Stimulated activated CD4-positive, alpha-beta T cell treated with anti-CD3 and anti-CD28 coated beads, Interleukin-15, amount 100 ng/mL, for 48 hours (primary cell): ENCODE measurements around the gene USP51.
"Not testable (repeated sequence)": the region's sequence is repeated elsewhere in the genome, so short reads cannot be mapped to it uniquely, and the experiment has no call there.

ENCODE experiments used
- DNase-seq, 2 donors: peaks; one replicate each; pipeline ENCODE4 v3.0.0-alpha.2; 2020; ENCODE audit warnings: low read depth in 2 of 2

The USP51 gene

DNA sequence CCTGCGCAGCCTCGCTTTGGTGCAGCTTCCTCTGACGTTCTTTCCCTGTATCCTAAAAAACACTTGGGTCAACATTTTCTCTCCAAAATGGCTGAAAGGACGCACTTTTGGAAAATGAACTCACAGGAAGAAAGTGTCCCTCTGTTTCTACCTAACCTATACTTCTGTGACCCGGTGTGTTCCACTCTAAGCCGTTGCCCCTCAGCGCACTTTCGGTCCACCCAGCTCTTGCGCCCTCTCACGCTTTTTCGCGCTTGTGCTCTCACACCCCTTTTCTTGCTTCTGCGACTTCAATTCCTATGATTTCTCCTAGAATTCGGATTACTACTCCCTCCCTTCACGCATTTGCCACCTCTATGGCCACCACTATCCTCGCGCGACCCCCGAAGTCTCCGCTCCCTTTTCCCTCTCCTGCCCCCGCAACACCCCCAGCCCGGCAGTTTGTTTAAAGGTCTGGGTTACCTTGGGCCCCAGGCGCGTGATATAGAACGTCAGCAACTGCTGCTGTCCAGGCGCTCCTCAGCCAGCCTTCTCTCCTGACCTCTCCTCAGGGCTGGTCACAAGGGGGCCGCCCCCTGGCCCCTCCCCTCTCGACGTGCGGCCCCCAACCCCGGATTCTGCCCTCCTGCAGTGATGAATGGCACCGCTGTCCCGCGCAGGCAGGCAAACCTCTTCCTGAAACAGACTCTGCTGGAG, at the start of gene USP51:
TSS of gene USP51 (minus strand) at position 535 of the 696 bp plus-strand sequence. CDS start 909 bp downstream, outside the sequence.
- no peak for DNase-seq

DNA sequence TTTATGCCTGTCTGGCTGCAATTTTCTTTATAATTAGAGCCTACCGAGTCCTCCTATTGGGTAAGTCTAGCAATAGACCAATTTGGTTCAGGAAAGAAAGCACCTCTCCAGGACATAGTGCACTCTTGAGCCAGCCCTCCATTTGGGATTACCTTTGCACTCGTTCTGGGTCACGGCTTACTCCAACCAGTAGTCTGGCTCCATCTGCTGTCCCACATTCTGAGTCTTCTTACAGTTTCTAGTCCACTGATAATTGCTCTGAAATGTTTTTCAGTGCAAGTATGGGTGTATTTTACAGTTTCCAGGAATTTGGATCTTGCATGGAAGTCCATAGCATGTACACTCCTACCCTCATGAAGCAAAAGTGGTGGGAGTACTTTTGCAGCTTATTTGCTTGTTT, 34.8 kb upstream of the USP51 start:
- no peak for DNase-seq

DNA sequence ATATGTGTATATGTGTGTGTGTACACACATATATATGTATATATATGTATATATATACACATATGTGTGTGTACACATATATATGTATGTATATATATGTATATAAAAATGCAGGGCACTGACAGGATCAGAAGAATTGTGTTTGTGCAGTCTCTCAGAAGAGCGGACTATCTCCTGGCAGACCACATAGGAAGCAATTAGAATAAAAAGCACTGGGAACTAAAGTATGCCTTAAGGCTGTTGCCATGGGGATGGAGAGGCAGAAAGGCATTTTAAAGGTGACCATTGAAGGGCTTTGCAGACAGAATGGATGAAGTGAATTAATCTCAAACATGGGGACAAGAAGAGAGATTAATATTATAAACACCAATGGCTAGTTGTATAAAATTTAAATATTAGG, 33.7 kb upstream of the USP51 start:
- DNase-seq = no peak

DNA sequence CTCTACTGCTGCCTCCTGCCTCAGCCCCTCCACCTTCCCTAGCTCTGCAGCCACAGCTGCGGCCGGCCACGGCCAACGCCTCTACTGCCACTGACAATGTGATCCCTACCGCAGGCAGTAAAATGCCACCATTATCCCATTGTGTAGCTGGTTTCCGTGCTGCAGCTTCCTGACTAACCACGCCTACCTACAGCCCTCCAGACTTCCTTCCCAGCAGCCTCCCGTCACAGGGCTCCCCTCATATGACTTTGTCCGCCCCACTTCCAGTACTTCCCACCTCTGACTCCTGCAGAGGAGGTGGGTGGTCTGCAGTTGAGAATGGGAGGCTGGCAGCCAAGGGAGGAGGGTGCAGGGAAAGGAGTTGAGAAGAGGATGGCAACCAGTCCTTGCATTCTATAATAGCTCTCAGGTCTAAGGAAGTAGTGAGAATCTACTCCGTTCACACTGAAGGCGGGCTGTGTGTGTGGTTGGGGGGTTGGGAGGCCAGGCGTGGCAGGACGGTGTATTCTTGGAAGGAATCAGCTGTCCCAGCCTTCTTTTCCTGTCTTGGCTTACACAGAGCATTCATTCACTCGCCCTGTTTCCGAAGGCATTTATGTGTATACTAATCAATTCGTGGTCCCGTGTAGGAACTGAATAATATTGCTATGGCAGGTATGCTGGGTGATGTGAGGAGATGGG, 33.1 kb upstream of the USP51 start:
- no peak for DNase-seq

DNA sequence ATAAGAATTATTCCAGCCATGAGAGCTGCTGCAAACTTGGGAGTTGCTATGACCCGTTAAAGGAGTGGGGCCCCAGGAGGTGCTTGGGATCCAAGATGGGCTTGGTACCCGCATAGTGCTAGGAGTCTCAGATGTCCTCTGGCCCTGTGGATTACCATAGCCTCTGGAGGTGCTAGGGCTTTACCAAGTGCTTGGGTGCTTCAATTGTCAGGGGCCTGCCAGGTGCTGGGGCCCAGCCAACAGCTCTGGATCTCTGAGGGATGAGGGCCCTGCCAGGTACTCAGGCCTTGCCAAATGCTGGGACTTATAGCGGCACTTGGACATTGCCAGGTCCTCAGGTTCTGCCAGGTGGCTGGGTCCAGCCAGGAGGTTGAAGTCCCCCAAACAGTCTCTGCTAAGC, 32.0 kb upstream of the USP51 start:
- DNase-seq = no peak

DNA sequence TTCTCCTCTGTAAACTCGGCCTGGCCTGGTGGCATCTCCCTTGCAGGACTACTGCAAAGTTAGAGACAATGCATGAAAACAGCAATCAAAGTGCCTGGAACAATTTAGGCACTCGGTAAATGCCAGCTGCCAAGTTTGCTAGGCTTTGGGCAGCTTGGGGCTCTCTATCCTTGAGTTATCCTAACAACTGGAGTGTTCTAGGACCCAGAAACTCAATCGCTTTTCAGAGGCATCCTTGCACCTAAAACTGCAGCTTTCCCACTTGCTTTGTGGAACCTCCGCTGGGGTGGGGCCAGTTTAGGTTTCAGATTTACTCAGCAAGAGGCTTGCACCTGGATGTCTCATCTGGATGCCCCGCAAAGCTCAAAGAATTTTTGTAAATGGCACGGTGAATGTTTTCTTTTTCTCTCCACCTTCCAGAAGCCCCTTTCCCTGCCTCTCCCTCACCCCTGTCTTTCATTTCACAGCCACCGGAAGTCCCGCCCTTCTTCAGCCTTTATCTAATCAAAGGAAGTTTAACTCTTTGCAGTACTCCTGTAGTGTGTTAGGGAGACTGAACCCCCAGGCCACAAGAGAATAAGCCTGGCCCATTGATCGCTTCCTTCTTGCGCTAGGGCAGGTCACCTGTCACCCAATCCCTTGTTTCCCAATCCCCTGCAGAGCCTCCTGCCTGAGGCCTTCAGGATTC, 27.3 kb upstream of the USP51 start:
- not testable (repeated sequence) for DNase-seq

DNA sequence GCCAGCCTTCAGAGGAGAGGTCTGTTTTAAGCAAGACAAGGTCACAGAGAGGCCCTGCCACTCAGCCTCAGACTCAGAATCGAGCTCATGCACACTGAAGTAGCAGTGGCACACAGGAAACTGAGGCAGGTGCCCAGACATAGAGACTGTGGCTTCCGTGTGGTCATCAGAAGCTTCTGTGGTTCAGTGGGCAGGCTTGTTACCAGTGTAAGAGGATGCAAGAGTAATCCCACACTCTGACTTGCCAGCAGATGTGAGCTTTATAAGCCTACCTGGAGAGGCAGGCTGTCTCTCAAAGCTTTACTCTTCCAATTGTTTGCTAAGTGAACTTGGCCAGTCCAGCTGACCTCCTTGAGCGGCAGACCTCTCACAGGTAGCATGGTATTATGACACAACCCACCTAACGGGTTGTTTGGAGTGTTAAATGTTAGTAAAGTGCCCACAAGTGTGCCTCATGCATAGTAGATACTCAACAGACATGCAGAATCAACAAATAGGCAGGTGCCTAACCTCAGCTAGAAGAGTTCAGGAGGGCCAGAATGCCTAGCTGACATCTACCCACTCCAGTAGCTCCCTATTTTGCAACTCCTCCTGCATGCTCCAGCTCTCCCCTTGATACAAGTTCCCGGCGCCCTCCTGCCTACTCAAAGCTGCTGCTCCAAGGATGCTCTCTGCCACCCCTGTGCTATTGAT, 23.5 kb upstream of the USP51 start:
- not testable (repeated sequence) for DNase-seq

DNA sequence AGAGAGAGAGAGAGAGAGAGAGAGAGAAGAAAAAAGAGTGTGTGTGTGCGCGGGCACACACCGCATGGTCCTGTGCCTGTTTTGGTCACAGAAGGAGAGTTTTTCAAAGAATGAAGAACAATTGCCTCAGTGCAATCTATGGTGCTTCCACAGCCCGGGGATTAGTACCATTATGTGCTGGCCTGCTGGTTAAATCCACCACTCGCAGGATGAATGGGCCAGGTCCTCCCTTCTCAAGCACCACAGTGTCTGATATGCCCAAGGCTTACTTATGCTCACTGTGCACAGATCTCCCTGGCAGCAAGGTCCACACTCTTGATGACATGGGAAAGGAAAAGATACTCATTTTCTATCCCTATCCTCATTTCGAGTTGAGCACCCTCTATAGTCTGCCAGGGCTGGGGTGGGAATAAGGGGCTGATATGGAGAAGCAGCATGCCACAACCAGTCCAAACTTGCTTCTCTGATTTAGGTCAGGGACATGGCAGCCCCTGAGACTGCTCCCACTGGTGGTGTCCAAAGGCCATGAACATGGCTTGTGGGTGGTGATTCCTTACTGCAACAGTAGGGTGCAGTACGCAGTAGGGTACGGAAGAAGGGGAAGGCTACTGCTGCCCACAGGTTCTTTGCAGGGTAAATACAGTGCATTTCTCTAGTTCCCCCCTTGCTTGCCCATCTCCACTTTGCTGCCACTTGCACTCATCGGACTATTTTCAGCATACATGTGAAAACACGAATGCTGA, 18.9 kb upstream of the USP51 start:
- DNase-seq = not testable (repeated sequence)

DNA sequence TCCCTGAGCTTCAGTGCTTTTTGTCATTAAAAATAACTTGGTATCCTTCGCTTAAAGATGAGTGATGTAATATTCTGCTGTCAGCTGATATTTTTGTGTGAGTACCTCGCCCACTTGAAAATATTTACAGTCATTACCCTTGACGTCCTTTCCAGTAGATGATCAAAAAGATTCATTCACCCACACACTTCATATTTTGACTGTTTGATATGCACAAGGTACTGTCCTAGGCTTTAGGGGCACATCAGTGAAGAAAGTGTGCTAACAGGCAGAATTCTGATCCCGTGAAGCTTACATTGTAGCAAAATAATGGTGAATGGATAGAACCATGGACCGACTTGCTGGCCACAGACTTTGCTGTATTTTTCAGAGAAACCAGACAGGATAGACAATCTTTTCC, 18.1 kb upstream of the USP51 start:
- not testable (repeated sequence) for DNase-seq

DNA sequence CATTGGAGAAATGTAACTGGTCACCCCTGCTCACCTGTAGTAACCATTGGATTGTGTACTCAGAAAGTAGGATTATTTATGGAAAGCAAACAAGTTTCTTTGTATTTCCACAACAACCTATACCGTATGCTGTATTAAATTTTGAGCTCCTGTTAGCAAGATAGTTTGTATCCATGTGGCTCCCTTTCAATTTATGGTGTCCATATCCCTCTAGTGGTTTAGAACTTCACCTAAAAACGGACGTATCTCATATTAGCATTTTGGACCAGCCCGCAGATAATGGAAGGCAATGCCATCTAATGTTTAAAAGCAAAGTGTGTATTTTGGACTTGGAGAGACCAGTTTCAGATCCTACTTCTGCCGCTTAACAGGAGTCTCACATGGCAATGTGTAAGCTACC, 17.4 kb upstream of the USP51 start:
- DNase-seq = not testable (repeated sequence)

DNA sequence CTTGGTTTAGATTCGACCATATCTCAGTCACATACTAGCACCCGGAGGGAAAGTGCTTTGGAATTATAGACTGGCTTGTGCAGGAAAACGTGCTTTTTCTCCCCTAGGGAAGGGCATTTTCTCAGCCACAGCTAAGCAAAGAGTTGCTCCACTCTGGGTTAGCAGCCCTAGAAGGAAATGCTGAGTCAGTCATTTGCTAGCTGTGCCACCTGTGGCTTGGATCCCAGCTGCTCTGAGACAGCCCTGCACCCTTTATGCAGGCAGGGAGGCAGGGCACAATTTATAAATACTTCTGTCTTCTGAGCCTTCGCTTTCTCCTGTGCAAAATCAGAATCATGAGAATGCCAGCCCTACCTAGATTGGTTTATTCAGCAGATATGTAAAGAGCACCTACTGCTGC, 1.3 kb upstream of the USP51 start:
- DNase-seq = no peak

DNA sequence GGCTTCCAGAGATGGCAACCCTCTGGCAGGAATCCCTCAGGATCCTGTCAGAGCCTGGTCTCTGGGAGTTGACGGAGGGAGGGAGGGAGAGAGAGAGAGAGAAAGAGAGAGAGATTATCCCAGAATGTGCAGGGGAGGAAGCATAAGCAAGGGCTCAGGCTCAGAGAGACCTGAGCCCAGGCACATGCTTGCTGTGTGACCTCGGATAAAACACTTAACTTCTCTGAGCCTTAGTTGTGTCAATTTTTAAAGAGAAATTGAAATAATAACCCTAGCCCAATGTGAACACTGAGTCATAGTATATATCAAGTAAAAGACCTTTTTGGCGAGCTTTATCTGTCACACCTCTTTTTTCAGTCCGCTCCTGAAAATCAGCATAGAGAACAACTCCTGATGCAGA, 473 bp upstream of the USP51 start:
- DNase-seq = no peak

DNA sequence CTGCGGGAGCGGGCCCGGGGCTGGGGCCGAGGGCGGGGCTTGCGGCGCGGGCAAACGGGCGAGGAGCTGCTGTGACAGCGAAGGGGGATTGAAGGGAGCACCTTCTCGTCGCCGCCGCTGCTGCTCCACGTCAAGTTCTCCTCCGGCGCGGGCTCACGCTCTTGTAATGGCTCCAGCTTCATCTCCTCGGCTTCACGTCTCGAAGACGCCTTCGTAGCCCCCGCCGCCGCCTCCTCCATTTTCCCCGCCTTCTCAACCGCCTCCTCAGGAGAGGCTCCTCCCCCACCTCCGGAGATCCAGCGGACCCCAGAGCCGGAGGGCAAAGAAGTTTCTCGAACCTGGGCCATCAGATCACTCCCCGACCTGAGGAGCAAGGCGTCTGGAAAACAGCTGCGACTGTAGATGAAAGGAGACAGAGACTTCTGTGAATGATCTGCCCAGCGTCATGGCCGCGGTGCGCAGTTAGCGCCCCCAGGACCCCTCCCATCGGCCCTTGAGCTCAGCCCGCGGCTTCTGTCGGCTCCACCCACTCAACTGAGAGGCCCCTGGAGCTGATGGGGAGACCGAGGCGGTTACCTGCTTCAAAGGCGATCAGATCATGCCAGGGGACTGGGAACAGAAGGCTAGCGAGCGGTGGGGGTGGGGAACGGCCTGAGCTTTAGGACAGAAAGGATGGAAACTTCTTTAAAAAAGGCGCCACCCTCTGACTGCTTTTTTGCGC, 895 bp downstream of the USP51 start:
- peak; percentile 12 to 22 for DNase-seq

DNA sequence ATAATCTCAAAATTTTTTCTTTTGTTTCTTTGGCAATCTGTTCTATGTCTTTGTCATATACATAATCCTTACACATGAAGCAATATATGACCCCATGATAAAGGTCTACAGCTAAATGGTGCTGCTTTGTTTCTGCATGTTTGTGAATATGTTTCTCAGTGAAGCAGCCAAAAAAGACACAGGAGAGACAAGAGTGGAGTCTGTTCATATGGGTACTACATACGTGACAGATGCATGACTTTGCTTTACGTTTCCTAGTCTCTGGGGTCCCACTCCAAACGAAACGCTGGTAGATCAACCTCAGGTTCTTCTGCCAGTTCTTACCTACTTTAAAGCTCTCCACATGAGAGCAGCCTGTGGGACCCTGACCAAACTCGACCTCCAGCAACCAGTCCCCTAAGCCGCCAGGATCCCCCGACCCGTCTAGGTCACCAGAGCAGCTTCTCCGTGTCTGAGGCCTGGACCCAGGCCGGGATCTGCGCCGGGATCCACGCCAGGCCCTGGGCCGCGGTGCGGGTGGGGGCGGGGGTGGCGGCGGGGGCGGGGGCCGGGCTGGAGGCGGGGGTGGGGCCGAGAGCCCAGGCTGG, 1.5 kb downstream of the USP51 start:
- no peak for DNase-seq

DNA sequence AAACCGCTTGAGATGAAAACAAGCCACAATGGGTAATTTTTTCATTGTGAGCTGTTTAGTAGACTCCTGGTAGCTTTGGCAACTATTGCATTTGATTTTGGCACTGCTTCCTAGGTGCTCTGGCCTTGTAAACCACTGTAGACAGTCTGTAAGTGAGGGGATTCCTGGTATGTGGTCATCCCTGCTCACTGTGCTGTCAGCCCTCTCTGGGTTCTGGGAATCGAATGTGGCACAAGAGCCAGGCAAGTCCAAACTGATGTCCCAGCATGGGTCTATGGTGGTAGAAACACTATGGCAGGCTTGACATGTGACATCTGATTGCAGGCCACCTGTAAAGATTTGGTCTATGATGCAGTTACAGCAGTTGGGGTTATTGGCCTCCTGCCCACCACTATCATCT, 2.5 kb downstream of the USP51 start:
- DNase-seq = no peak

DNA sequence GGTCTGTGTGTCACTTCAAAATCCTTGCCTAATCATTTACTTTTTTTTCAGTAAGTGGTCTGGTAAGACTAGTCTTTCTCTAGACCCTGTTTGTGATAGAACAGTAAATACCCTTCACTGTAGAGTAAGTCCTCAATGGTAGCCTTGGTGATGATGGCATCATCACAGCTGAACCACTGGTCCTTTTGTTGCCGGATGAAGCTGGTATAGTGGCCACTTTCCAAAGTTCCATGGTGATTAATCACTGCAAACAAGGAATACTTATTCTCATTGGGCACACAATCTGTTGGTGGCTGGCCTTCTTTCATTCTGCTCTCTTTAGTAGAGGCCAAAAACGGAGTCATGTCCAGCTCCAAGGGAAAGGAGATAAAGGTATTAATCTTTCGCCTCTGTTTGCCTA, 2.9 kb downstream of the USP51 start:
- DNase-seq = no peak

DNA sequence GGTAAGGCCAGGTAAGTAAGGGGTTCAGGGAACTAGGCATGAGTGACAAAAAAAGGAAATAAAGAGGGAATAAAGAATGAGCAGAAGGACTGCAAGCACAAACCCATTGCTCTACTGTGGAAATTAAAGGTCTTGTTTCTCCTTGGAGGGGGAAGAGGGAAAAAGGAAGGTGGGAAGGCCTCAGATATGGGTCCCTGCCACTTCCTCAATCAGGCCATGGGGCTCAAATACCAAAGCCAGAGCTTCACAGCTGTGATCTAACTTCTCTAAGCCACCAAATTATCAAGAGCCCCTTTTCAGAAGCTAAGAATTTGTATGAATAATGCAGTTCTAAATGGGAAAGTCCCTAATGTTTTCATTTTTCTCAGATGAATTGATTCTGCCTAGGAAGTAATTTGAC, 4.7 kb downstream of the USP51 start:
- DNase-seq = no peak

DNA sequence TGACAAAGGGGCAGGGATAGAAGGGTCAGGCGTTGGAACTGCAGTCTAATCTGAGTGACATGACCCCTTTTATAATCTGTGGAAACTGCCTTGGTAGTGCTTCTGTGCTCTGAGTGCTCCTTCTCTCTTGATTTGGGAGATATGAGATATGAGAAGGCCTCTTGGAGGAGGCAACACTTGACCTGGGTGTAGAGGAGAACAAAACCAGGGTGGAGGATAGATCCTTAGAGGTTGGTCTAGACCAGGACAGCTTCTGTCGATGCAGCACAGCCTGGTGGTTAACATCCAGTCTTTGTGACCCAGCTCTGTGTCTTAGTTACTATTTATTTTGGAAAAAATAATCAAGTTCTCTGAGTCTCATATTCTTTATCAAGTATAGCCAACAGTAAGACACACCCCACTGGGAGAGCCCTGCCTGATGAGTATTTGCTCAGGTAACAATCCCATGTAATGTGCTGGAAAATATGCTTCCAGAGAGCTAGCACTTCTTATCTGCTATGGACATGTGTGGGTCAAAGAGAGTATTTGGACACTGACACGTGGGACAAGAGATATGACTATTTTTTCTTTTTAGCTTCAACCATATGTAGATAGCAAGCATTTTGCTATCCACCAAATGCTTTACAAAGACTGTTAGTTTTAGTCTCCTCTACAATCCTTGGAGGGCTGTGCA, 9.1 kb downstream of the USP51 start:
- DNase-seq = no peak

DNA sequence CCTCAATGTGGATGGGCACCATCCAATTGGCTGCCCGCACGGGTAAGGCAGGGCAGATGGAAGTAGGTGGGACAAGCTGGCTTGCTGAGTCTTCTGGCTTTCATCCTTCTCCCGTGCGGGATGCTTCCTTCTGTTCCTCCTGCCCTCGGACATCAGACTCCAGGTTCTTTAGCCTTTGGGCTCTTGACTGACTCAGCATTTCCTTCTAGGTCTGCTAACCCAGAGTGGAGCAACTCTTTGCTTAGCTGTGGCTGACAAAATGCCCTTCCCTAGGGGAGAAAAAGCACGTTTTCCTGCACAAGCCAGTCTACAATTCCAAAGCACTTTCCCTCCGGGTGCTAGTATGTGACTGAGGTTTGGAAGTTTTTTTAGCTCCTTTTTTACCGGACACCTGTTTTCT, 9.7 kb downstream of the USP51 start:
- DNase-seq = not testable (repeated sequence)

DNA sequence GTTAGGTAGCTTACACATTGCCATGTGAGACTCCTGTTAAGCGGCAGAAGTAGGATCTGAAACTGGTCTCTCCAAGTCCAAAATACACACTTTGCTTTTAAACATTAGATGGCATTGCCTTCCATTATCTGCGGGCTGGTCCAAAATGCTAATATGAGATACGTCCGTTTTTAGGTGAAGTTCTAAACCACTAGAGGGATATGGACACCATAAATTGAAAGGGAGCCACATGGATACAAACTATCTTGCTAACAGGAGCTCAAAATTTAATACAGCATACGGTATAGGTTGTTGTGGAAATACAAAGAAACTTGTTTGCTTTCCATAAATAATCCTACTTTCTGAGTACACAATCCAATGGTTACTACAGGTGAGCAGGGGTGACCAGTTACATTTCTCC, 23.9 kb downstream of the USP51 start:
- DNase-seq = not testable (repeated sequence)
